Stomach (tissue), 9 donors: ENCODE data around the gene C2CD4A. TPM values are rescaled to one million over a fixed set of nuclear protein-coding genes. Genes with fewer than 3 reads are reported as not detected.

Experiments
- DNase-seq, 2 donors: peaks; one replicate each; pipeline versions ENCODE4 v3.0.0 to v3.0.0-alpha.2; 2013 to 2019
- H3K27ac ChIP-seq, 5 donors: fragments of 200-600 bp in 4 of 5; sonication (generic) in 4 of 5; one replicate each; pipeline ENCODE4 v1.5.1; 2013 to 2019; ENCODE audit warnings: mild to moderate bottlenecking in 1 of 5, moderate library complexity in 1 of 5
- H3K27me3 ChIP-seq, 3 donors: fragments of 200-600 bp; sonication (generic); one replicate each; pipeline ENCODE4 v1.5.1; 2017 to 2019; ENCODE audit warnings: mixed run types in 1 of 3
- H3K36me3 ChIP-seq, 4 donors: fragments of 200-600 bp; sonication (generic); 1 replicate in 3 of 4; 2 replicates in 1 of 4; pipeline ENCODE4 v1.5.1; 2016 to 2019
- H3K4me1 ChIP-seq, 4 donors: fragments of 200-600 bp; sonication (generic); one replicate each; pipeline ENCODE4 v1.5.1; 2016 to 2019
- H3K4me3 ChIP-seq, 4 donors: fragments of 200-600 bp; sonication (generic) in 3 of 4; one replicate each; pipeline ENCODE4 v1.5.1; 2016 to 2019; ENCODE audit warnings: mild to moderate bottlenecking in 1 of 4
- H3K9me3 ChIP-seq, 4 donors: fragments of 200-600 bp; sonication (generic); one replicate each; pipeline ENCODE4 v1.5.1; 2016 to 2019
- CTCF ChIP-seq, 7 experiments: fragments of 450-650 bp in 4 of 7; fragments of 200-600 bp in 3 of 7; sonication (generic) in 3 of 7; IDR thresholded peaks; one replicate each; pipeline ENCODE4 v1.5.1; 2016 to 2019; ENCODE audit warnings: antibody characterized with exemption in 7 of 7, control low read depth in 2 of 7, mild to moderate bottlenecking in 1 of 7
- EP300 ChIP-seq: sonication (generic); formaldehyde crosslinking; IDR thresholded peaks from one replicate; pipeline ENCODE4 v1.6.1; 2017; ENCODE audit warnings: antibody characterized with exemption
- POLR2A ChIP-seq, 4 donors: fragments of 450-650 bp; IDR thresholded peaks; one replicate each; pipeline ENCODE4 v1.6.1; 2016; ENCODE audit warnings: antibody characterized with exemption in 4 of 4, control low read depth in 2 of 4, mild to moderate bottlenecking in 1 of 4, moderate library complexity in 1 of 4
- POLR2AphosphoS5 ChIP-seq, 3 donors: sonication (generic); formaldehyde crosslinking; IDR thresholded peaks; one replicate each; pipeline ENCODE4 v1.6.1; 2016; ENCODE audit warnings: antibody characterized with exemption in 3 of 3
- WGBS, 5 donors: extraction: QIAGEN DNeasy Blood & Tissue Kit in 3 of 5; methylation state at CpG; one replicate each; pipeline versions ENCODE4 v1.1.5 to v1.1.7; 2013 to 2018; 5-methylcytosine and 5-hydroxymethylcytosine counted together
- intact Hi-C: fragments of 100-400 bp; cut with DNase I; formaldehyde crosslinking; loops from one replicate; pipeline ENCODE4 v1.15.1; 2023; ENCODE audit warnings: low total_unique reads
- polyA plus RNA-seq, 3 donors: library from polyadenylated mRNA; stranded (reverse); fragments of 200-250 nt; gene quantifications; one replicate each; pipeline ENCODE4 v1.2.3, GENCODE V29; 2013
- total RNA-seq, 5 donors: library from RNA; depleted of rRNA; stranded (reverse); fragments of >200 nt; gene quantifications; one replicate each; pipeline versions ENCODE4 v1.1.0 to v1.2.3, GENCODE V29; 2014 to 2016
- donor health status: healthy with polysubstance abuse.
- donor health status: Bipolar disorder and iron deficiency.
- donor health status: healthy.

The C2CD4A gene
- total and polyA plus RNA-seq, 8 donors: 0.29 to 3.0 (median 1.8) TPM; not detected in 2

DNA sequence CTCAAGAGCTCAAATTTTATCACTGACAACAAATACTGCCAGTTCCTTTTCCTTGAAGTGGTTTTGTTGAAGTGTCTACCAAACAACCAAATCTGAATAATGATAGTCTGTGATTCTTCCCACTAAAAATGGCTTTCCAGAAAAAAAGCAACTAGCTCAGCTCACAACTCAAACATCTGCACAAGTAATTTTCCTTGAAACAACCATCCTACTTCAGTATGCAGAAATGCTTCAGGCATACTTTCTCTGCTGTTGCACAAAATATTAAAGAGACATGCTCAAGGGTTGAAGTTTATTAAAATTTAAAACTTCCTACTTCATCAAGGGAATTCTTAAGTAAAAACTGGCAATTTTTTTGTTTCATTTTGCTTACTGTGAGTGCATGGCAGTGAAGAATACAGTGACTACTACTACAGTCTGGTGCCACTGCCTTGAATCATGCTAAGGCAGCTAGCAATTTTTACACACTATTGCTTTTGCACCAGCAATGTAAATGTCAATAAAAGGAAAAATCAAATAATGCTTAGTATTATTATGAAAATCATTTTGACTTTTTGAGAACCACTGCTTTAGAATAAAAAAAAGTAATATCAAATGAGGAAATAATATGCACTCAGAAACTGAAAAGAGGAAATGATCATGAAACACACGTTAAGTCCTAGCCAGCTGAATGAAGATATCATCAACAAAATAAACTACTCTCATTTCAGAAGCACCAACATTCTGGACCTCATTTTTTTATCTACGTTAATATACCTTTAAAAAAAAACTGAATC is 40.1 kb upstream of the C2CD4A start:
- Histone ChIP-seq H3K27me3 (no peaks in the 10 kb centered on the region), H3K9me3 (no peaks in the 10 kb centered on the region), H3K36me3 (peaks cover 0 to 40% (median 36%) of the 10 kb centered on the region in 4 donors), H3K4me3 (no peak overlapping the region), H3K4me1 (peaks cover 0 to 5% (median 2%) of the 10 kb centered on the region in 4 donors), H3K27ac (no peak overlapping the region)
- WGBS, 5 donors: 53 to 80% (median 72%) methylated on average over 2 of the region's 2 CpGs
- DNase-seq: no peak
- no peak for TF ChIP-seq CTCF (IDR thresholded peaks at IDR 0.05)
- TF ChIP-seq POLR2A (IDR thresholded peaks at IDR 0.05): no peak
- TF ChIP-seq EP300: no peak
- intact Hi-C loops: no loop called here

- WGBS, 5 donors: 69 to 88% (median 86%) methylated on average over 3 of the region's 3 CpGs
These were observed 39.6 kb upstream of the C2CD4A start for GRCh38 chr15:62027263-62027565.

DNA sequence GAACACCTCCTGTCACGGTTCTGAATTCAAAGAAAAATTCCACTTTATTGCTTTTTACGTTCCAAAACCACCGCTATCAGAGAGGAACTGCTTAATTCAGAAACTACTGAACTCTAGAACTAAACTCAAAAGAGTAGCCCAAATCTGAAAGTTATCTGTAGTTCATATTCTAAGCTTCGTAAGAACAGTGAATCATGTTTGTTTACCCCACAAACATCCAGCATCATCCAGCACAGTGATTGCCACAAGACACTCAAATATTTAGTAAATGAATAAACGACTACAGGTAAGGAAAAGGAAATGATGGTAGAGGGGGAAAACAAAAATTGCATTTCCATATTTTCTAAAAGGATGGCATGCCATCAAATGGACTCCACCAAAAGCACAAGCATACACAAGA is 38.9 kb upstream of the C2CD4A start:
- intact Hi-C loops: no loop called here
- H3K36me3 ChIP-seq: peaks cover 0 to 30% (median 27%) of the 10 kb centered on the region in 4 donors
- H3K9me3 ChIP-seq: no peaks in the 10 kb centered on the region
- no peak overlapping the region for H3K4me3 ChIP-seq
- no peak overlapping the region for H3K27ac ChIP-seq
- 78 to 93% (median 84%) methylated on average over 5 of the region's 5 CpGs for WGBS, 5 donors
- H3K4me1 ChIP-seq: peaks cover 0 to 5% (median 2%) of the 10 kb centered on the region in 4 donors
- no peaks in the 10 kb centered on the region for H3K27me3 ChIP-seq
- no peak for DNase-seq
- TF ChIP-seq EP300 (no peak), POLR2AphosphoS5 (IDR thresholded peaks at IDR 0.05) (no peak), CTCF (IDR thresholded peaks at IDR 0.05) (no peak), POLR2A (IDR thresholded peaks at IDR 0.05) (no peak)

More at GRCh38 chr15:62027263-62027565, 39.6 kb upstream of the C2CD4A start:
- peaks cover 0 to 35% (median 30%) of the 10 kb centered on the region in 4 donors for H3K36me3 ChIP-seq
- TF ChIP-seq EP300: no peak
- TF ChIP-seq POLR2A (IDR thresholded peaks at IDR 0.05): no peak
- no peak for TF ChIP-seq POLR2AphosphoS5 (IDR thresholded peaks at IDR 0.05)
- TF ChIP-seq CTCF (IDR thresholded peaks at IDR 0.05): no peak
- H3K4me3 ChIP-seq: no peak overlapping the region
- intact Hi-C loops: no loop called here
- H3K9me3 ChIP-seq: no peaks in the 10 kb centered on the region
- H3K4me1 ChIP-seq: peaks cover 0 to 5% (median 2%) of the 10 kb centered on the region in 4 donors
- DNase-seq: no peak
- H3K27ac ChIP-seq: no peak overlapping the region
- H3K27me3 ChIP-seq: no peaks in the 10 kb centered on the region

GRCh38 chr15:62035256-62035924 is 31.4 kb upstream of the C2CD4A start:
- no peak overlapping the region for H3K4me3 ChIP-seq
- no peaks in the 10 kb centered on the region for H3K9me3 ChIP-seq
- 46 to 72% (median 58%) methylated on average over 2 of the region's 2 CpGs for WGBS, 5 donors
- intact Hi-C loops: no loop called here
- no peak overlapping the region for H3K27ac ChIP-seq
- peaks cover 8 to 41% (median 31%) of the 10 kb centered on the region in 4 donors for H3K36me3 ChIP-seq
- H3K4me1 ChIP-seq: peaks cover 0 to 8% (median 3%) of the 10 kb centered on the region in 4 donors
- no peak for TF ChIP-seq POLR2A (IDR thresholded peaks at IDR 0.05)
- DNase-seq: no peak
- H3K27me3 ChIP-seq: no peaks in the 10 kb centered on the region
